OCI-M2 (cell line): ENCODE measurements around the gene PPIA.
A peak's percentile ranks its signal among the peaks of the same experiment; 100 is the strongest.

Experiments
- DNase-seq: peaks from one replicate; lab custom pipeline; 2025; ENCODE audit not compliant: unreplicated experiment; lab: John Stamatoyannopoulos, UW

The PPIA gene

DNA sequence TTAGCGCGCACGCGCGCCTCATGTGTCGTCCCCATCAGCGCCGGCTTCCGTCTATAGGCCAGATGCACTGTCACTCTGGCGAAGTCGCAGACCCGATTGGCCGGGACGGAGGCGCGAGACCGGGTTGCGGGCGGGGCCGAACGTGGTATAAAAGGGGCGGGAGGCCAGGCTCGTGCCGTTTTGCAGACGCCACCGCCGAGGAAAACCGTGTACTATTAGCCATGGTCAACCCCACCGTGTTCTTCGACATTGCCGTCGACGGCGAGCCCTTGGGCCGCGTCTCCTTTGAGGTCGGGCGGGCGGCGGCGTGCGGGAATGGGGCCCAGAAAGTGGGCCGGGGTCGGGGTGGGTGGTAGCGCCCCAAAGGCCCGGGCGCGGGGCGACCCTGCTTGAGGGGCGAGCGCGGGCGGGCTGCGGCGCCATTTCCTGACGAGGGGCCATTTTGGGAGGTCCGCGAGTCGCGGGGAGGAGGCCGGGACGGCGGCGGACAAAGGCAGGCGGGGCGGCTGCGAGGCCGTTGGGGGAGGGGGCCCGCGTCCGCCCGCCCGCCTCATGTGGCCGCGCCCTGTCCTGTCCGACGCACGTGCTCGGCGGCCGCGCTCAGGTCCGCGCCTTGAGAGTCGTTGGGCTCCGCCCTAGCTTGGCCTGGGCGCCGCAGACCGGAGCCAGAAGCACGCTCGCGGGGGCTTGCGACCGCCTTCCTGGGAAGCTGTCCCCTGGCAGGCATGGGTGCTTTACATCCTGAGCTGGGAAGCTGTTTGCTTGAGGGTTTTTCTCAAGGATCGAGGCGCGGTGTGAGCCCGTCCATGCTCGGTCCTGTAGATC lies at the start of gene PPIA:
PPIA (plus strand) TSS at position 178 of the 825 bp plus-strand sequence; CDS start at position 222, 44 bp downstream.
- DNase-seq, result peak; percentile 52

DNA sequence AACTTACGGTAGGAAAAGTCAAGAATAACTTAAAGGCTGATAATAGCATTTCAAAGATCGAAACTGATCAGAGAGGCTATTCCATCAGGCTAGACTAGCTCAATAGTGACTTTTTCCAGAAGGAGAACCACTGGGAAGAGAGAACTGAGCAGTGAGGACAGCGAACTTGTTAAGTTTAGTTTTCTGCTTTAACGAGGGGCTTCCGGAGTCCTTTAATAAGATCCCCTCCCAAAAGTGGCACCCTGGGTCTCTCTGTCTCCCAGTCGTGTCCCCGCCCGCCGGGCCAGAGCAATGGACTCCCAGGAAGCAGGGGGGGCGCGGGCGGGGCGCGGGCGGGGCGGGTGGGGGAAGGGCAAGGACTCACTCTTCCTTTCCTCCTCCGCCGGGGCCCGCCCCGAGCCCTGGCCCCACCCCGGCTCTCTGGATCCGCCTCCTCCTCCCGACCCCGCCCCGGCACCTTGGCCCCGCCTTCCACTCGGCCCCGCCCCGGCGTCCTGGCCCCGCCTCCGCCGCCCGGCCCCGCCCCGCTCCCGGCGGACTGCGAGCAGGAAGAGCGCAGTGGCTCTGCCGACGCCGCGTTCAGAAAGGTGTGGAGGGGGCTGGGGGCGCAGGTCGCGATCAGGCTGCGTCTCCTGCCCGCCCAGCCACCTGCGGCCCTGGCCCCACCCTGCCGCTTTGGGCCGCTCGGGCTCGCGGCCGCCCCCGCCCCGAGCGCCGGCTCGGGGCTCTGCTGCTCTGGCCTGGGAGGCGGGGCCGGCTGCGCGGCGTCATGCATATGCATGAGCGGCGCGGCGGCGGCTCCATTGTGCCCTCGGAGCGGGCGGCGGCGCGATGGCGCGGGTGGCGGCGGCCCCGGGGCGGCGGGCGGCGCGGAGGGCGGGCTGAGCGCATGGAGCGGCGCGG lies 48.2 kb upstream of the PPIA start, which contains the start of gene ZMIZ2:
ZMIZ2 (plus strand) TSS at position 803 of the 903 bp plus-strand sequence. CDS start 7,403 bp downstream, outside the sequence.
- DNase-seq, result no peak

DNA sequence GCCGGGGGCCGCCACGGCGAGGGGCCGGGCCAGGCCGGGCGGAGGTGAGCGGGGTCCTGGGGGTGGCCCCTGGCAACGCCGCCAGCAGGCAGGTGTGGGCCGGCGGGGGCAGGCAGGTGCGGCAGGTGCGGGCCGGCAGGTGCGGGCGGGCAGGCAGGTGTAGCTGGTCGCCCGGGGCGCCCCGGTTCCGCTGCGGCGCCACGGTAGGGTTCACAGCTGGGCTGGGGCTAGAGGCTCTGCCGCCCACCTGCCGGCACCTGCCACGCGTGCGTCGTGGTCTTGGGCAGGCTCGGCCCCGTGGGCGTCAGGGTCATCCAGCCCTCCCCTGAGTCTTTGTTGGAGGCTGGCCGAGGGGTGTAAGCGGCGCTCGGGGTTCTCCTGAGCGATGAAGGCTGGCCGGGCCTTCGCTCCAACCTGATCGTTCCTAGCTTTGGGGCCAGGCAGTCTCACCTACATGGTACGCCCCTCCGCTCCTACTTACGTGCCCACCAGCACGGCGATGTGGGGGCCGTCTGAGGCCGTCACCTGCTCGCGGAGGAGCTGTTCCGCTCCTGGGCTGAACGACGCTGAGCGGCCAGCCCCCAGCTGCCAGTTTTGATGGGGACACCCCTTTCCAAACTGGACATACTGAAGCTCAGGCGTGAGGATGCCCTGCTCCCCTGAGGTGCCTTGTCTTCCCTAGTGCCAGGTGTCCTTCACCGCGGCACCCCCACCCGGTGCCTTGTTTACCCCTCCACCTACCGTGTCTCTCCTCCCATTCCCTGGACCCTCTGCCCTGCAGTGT lies 47.3 kb upstream of the PPIA start:
- DNase-seq, result no peak

DNA sequence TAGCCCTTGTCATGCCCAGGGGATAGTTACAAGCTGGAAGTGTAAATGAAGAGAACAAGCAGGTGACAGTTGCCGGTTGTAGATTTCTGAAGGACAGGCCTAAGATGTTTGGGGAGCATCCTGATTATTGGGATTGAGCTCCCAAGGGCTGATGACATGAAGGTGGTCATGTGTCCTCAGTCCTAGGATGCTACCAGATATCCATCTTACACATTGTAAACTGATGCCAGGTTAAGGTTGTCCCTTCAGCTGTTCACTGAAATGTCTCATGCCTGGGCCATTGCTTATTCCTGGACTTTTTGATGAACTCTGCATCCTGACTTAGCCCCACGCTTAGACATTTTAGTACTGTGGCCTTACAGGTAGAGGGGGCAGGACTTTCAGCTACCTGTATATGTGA lies 46.5 kb upstream of the PPIA start:
- no peak for DNase-seq

DNA sequence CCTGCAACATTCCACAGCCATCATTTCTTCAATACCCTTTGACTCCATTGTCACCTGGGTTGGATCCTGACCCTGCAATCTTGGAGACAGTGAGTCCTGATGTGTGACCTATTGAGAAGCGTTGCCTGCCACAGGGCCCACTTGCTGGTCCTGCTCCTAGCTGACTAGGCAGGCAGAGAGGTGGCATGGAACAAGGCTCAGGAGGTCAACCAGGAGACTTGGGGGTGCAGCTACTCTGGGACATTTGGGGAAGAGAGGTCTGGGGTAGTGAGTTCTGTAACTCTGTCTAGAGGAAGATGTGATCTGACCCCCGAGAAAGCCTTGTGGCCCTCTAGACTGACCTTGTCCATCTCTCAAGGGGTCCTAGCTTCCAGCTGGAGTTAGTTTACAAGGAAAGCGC lies 46.1 kb upstream of the PPIA start:
- DNase-seq, result no peak

DNA sequence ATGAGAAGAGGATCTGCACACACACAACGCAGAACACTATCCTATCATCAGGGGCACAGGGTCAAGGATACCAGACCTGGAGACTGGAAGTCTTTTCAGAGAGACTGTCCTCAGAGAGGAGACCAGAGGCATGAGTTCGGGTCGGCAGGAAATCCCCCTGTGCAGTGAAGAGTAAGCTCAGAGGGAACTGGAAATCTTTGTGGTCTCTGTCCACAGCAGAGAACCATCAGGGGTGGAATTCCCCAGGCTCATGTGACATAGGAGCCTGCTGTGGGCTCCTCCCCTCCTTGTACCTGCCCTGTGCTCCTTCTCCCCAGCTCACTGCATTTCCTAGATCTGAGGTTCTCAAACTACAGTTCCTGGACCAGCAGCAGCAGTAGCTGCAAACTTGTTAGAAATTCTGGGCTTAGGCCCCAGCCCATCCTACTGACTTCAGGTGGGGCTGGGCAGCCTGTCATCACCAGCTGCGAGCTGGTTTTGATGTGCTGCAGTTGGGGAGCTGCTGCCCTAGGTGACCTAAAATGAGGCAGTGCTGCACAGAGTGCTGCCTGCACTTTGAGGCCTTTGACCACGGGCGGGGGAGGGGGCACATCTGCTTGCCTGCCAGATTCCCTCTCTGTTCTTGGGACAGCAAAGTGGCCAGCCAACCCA lies 45.4 kb upstream of the PPIA start:
- no peak for DNase-seq

DNA sequence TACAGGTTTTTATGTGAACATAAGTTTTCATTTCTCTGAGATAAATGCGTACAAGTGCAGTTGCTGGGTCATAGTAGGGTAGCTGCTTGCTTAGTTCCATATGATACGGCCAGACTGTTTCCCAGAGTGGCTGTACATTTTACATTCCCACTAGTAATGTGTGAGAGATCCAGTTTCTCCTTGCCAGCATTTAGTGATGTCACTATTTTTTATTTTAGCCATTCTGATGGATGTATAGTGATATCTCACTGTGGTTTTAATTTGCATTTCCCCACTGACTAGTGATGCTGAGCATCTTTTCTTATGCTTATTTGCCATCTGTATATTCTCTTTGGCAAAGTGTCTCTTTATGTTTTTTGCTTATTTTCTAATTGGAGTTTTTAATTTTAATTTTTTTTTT lies 43.7 kb upstream of the PPIA start:
- DNase-seq, result no peak

DNA sequence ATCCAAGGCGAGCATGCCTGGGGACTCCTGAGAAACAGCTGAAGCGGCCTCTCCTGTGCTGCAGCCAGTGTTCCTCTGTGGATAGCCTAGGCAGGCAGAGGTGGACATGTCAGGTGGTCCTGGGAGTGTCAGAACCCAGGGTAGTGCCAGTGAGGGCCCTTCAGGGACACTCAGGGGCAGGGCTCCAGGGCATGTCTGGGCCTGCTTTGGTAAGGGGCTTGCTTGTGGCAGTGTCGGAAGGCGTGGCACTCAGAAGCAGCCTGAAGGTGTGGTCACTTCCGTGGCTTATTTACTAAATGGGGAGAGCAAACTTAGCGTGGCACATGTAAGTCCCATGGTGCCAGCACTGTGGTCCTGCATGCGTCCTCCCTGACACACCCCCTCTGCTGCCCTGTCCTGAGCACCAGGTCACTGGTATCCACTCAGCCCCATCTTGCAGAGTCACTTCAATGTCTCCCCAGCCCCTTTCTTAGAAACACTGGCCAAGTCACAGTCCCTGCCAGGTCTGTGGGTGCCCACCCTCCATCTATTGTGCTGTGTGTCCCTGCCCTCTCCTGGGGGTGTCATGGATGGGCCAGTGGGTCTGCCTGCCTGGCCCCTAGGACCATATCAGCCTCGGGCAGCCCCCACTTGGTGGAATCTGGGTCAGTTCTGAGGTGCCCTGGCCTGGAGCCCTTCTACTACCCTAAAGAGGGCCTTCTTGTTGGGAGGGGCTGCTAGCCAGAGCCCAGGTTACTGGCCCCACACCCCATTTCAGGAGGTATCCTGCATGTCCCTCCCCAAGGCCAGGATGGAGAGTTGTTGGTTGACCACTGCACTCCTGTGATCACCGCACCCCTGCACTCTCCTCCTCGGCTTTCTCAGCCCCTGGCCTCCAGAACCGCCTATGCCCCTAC lies 41.4 kb upstream of the PPIA start:
- no peak for DNase-seq

DNA sequence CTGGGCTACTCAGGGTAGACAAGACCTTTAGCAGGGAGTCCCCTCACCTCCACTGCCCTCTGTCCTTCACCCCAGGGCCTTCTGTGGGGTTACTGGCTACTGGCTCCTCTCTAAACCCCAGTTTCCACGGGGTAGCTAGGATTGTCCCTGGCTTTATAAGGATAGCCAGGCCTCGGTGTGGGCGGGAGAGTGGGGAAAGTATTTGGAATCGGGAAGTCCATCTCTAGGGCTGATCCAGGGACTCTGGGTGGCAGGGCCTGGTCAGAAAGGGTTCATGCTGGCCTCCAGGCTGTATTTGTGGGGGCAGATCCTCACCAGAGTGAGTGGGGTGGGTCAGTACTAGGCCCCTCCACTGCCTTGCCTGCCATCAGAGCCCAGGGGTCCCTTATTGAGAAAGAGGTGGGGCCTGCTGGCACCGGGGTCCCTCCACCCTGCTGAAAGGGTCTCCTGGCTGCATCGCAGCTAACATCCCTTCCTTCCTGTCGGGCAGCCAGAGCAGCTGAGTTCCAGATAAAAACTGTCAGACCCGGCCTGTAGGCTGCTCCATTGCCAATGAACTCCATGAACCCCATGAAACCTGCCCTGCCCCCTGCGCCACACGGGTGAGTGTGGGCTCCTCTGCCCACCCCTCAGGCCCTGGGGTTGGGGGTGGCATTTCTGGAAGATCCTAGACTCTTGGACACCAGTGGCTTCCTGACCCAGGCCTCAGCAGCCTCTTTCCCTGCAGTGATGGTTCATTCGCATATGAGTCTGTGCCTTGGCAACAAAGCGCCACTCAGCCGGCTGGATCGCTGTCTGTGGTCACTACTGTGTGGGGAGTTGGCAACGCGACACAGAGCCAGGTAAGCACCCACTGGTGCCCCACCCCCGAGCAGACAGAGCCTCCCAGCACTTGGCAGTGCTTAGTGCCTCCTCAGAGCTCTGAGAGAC lies 40.5 kb upstream of the PPIA start:
- no peak for DNase-seq

DNA sequence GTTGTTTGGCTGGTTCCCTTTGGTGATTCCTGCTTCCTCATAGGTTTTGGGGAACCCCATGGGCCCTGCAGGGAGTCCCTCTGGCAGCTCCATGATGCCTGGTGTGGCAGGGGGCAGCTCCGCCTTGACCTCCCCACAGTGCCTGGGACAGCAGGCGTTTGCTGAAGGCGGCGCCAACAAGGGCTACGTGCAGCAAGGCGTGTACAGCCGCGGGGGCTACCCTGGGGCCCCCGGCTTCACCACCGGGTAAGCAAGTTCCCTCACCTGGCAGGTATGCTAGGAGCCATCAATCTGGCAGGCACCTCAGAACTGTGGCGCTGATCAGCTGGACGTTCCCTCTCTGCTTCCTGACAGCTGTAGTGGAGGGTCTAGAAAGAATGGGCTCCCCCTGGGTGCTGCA lies 39.6 kb upstream of the PPIA start:
- DNase-seq, result no peak

DNA sequence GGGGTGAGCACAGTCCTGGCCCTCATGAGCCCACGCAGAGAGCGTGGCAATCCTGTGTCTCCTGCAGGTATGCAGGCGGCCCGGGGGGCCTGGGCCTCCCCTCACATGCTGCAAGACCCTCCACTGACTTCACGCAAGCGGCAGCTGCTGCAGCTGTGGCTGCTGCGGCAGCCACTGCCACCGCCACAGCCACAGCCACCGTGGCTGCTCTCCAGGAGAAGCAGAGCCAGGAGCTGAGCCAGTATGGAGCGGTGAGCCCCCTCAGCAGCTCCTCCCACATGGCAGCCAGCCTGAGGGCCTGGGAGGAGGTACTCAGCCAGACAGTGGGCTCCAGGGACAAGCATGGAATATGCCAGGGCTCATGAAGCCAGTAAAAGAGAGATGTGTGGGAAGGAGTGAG lies 39.2 kb upstream of the PPIA start:
- no peak for DNase-seq

DNA sequence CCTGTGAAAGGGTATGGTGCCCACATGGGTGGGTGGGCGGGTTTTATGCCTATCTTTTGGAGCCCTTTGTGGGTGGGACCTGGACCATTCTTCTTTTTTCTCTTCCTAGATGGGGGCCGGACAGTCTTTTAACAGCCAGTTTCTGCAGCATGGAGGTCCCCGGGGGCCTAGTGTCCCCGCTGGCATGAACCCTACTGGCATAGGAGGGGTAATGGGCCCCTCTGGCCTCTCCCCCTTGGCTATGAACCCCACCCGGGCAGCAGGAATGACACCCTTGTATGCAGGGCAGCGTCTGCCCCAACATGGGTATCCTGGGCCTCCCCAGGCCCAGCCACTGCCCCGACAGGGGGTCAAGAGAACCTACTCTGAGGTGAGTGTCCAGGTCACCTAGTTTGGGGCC lies 38.7 kb upstream of the PPIA start:
- DNase-seq, result no peak

DNA sequence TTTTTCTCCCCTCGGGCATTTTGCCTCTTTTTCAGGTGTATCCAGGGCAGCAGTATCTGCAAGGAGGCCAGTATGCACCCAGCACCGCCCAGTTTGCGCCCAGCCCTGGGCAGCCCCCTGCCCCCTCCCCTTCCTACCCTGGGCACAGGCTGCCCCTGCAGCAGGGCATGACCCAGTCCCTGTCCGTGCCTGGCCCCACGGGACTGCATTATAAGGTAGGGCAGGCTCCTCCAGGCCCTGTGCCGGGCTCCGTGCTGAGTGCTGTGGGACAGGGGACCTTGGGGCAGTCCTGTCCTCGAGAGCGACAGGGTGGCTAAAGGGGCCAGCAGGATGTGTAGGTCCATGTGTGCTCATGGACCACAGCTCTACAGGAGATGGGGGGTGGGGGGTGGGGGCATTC lies 37.2 kb upstream of the PPIA start:
- no peak for DNase-seq

DNA sequence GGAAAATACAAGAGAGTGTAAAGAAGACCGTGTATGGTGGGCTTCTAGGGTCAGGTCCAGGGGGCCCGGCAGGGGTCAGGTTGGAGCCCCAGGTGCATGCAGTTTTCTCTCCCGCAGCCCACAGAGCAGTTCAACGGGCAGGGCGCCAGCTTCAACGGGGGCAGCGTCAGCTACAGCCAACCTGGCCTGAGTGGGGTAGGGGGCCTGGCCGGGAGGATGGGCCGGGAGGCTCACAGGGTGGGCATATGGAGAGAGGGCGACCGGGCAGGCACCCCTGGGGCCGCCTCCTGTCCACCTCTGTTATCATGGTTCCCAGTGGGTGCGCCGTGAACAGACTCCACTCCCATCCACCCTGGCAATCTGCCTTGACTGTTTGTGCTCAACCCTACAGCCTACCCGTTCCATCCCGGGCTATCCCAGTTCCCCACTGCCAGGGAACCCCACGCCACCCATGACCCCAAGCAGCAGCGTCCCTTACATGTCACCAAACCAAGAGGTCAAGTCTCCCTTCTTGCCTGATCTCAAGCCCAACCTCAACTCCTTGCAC lies 36.4 kb upstream of the PPIA start:
- no peak for DNase-seq

DNA sequence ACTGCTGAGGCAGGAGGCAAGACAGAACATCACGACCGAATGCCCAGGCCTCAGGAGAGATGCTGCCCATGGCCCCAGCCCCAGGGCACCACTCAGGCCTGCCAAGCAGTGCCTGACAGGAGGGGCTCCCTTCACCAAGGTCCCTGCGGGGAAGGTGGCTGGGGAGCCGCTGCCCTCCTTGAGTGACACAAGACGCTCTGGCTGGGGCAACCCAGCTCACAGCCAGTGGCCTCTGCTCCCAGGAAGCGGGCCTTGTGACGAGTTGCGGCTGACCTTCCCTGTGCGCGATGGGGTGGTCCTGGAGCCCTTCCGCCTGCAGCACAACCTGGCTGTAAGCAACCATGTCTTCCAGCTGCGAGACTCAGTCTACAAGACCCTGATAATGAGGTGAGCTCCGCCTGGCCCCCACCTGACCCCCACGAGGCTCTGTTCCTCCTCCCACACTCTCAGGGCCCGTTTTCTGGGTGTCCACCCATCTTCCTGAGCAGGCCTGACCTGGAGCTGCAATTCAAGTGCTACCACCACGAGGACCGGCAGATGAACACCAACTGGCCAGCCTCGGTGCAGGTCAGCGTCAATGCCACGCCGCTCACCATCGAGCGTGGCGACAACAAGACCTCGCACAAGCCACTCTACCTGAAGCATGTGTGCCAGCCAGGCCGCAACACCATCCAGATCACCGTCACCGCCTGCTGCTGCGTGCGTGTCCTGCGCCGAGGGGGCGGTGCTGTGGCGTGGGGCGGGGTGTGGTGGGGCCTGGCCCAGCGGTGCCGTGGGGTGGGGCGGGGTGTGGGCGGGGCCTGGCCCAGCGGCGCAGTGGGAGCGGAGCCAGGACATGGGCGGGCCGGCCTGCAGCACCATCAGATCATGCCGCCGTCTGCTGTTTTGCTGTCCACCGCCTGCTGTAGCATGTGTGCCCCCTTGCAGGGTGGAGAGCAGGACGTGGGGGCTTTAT lies 35.0 kb upstream of the PPIA start:
- no peak for DNase-seq

DNA sequence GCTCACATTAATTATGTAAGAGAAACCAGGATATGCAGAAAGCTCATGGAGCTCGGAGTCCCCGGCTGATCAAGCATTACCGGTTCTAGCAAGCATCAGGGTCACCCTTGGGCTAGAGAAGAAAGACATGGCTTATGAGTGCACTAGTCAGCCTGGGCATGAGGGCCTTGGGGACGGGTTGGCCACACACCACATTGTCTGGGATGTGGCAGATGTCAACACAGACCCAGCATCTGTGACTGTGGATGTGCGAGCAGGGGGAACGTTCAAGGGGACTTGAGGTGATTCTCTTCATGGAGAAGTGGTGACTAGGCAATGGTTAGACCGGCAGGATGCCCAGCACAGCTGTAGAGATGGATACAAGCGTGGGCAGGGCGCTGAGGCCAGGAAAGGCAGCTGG lies 34.2 kb upstream of the PPIA start:
- DNase-seq, result no peak
